Coronary artery (tissue), 2 donors: Measurements from ENCODE around the gene RBM33.

Experiments used
- DNase-seq: peaks from one replicate; pipeline ENCODE4 v3.0.0-alpha.2; 2017; ENCODE audit warnings: low spot score
- H3K27ac ChIP-seq, 2 donors: fragments of 200-600 bp; sonication (generic); one replicate each; pipeline ENCODE4 v1.5.1; 2016 to 2019
- H3K4me3 ChIP-seq: fragments of 200-600 bp; sonication (generic); 2 replicates; pipeline ENCODE4 v1.5.1; 2016; ENCODE audit warnings: mild to moderate bottlenecking, moderate library complexity
- CTCF ChIP-seq: fragments of 200-600 bp; sonication (generic); IDR thresholded peaks from one replicate; pipeline ENCODE4 v1.5.1; 2019; ENCODE audit warnings: antibody characterized with exemption

Gene RBM33

GRCh38 chr7:155660758-155661093, 16.3 kb downstream of the RBM33 start:
- Histone ChIP-seq H3K27ac (no peak overlapping the region), H3K4me3 (no peak overlapping the region)
- no peak for DNase-seq
- no peak for TF ChIP-seq CTCF

- Histone ChIP-seq H3K27ac (no peak overlapping the region), H3K4me3 (no peak overlapping the region)
- DNase-seq, result no peak
- no peak for TF ChIP-seq CTCF
These were observed 18.0 kb downstream of the RBM33 start for GRCh38 chr7:155662343-155663043.

- no peak for TF ChIP-seq CTCF
- H3K4me3 ChIP-seq, result no peak overlapping the region
- no peak overlapping the region for H3K27ac ChIP-seq
- no peak for DNase-seq
These were observed 19.5 kb downstream of the RBM33 start for GRCh38 chr7:155663937-155664336.

- no peak overlapping the region for H3K27ac ChIP-seq
- no peak for DNase-seq
- no peak for TF ChIP-seq CTCF
- no peak overlapping the region for H3K4me3 ChIP-seq
These were observed 20.9 kb downstream of the RBM33 start for GRCh38 chr7:155665079-155665956.

- Histone ChIP-seq H3K27ac (no peak overlapping the region), H3K4me3 (no peak overlapping the region)
- TF ChIP-seq CTCF, result no peak
- DNase-seq, result no peak
These were observed 21.5 kb downstream of the RBM33 start for GRCh38 chr7:155665957-155666287.

- H3K4me3 ChIP-seq, result no peak overlapping the region
- no peak for DNase-seq
- TF ChIP-seq CTCF, result no peak
- H3K27ac ChIP-seq, result no peak overlapping the region
These were observed 22.9 kb downstream of the RBM33 start for GRCh38 chr7:155667241-155667829.
